HG02943 (cell line): ENCODE data around the gene FEM1A.
"Not testable (repeated sequence)": the region's sequence is repeated elsewhere in the genome, so short reads cannot be mapped to it uniquely, and the experiment has no call there.

Experiments used
- ATAC-seq: cut with Tn5 transposase; IDR thresholded peaks from one replicate; pipeline ENCODE4 v1.9.1; 2021; ENCODE audit warnings: mild to moderate bottlenecking, low read depth, moderate library complexity; ENCODE audit not compliant: unreplicated experiment

The FEM1A gene

GRCh38 chr19:4807188-4807587 is 15.7 kb downstream of the FEM1A start:
- ATAC-seq = no peak

GRCh38 chr19:4811328-4812131 is 20.0 kb downstream of the FEM1A start:
- no peak for ATAC-seq

- no peak for ATAC-seq
These were observed 23.3 kb downstream of the FEM1A start for GRCh38 chr19:4814625-4815425.

GRCh38 chr19:4815426-4816201 is 24.1 kb downstream of the FEM1A start:
- ATAC-seq = no peak

- ATAC-seq = no peak
These were observed 24.8 kb downstream of the FEM1A start for GRCh38 chr19:4816202-4816949.

- no peak for ATAC-seq
These were observed 25.4 kb downstream of the FEM1A start for GRCh38 chr19:4816950-4817278.

GRCh38 chr19:4817467-4818277 is 26.1 kb downstream of the FEM1A start:
- no peak for ATAC-seq

- ATAC-seq = no peak
These were observed 29.7 kb downstream of the FEM1A start for GRCh38 chr19:4821265-4821664.

- ATAC-seq = not testable (repeated sequence)
These were observed 30.8 kb downstream of the FEM1A start for GRCh38 chr19:4822354-4822753.

GRCh38 chr19:4823577-4823976 is 32.0 kb downstream of the FEM1A start:
- no peak for ATAC-seq

- ATAC-seq = no peak
These were observed 37.6 kb downstream of the FEM1A start for GRCh38 chr19:4829001-4829712.

- no peak for ATAC-seq
These were observed 38.8 kb downstream of the FEM1A start for GRCh38 chr19:4830332-4830731.

- ATAC-seq = no peak
These were observed 39.3 kb downstream of the FEM1A start for GRCh38 chr19:4830768-4831265.

- no peak for ATAC-seq
These were observed 39.9 kb downstream of the FEM1A start, which contains the start of gene TICAM1 for GRCh38 chr19:4831304-4831978. TSS of gene TICAM1 (minus strand) at chr19:4831712. CDS start at chr19:4818377, 13,335 bp downstream.

- ATAC-seq = not testable (repeated sequence)
These were observed 40.4 kb downstream of the FEM1A start for GRCh38 chr19:4831979-4832340.

GRCh38 chr19:4832776-4833175 is 41.2 kb downstream of the FEM1A start:
- no peak for ATAC-seq

- no peak for ATAC-seq
These were observed 47.7 kb downstream of the FEM1A start for GRCh38 chr19:4839192-4839591.

- ATAC-seq = no peak
These were observed 52.1 kb downstream of the FEM1A start for GRCh38 chr19:4843647-4843965.
